Measurements from ENCODE around the gene POLE. TPM values are rescaled to one million over a fixed set of nuclear protein-coding genes. Genes with fewer than 3 reads are reported as not detected.

The POLE gene
- total RNA-seq, 1 donor from 2014 or later: 10.5 TPM

GRCh38 chr12:132720606-132721345, 33.6 kb upstream of the POLE start:
- Histone ChIP-seq H3K4me3 (ENCODE audit: low read depth, low read length) (no peak overlapping the region), H3K27me3 (ENCODE audit: control insufficient read depth, insufficient read depth, low read length) (no peaks in the 10 kb centered on the region), H3K36me3 (ENCODE audit: control insufficient read depth, insufficient read depth, low read length) (peaks cover 35% of the 10 kb centered on the region)
- TF ChIP-seq CTCF (IDR thresholded peaks at IDR 0.05; ENCODE audit: insufficient read depth, low read length, severe bottlenecking): no peak
- no peak for DNase-seq (ENCODE audit: low read depth)
- no peak for FAIRE-seq

GRCh38 chr12:132719954-132720324, 32.8 kb upstream of the POLE start:
- Histone ChIP-seq H3K36me3 (ENCODE audit: control insufficient read depth, insufficient read depth, low read length) (peaks cover 32% of the 10 kb centered on the region), H3K4me3 (ENCODE audit: low read depth, low read length) (no peak overlapping the region), H3K27me3 (ENCODE audit: control insufficient read depth, insufficient read depth, low read length) (no peaks in the 10 kb centered on the region)
- TF ChIP-seq CTCF (IDR thresholded peaks at IDR 0.05; ENCODE audit: insufficient read depth, low read length, severe bottlenecking): no peak
- FAIRE-seq: no peak
- DNase-seq (ENCODE audit: low read depth): no peak

GRCh38 chr12:132719141-132719953, 32.2 kb upstream of the POLE start:
- H3K36me3 ChIP-seq (ENCODE audit: control insufficient read depth, insufficient read depth, low read length): peaks cover 27% of the 10 kb centered on the region
- peak; percentile 83 for FAIRE-seq
- H3K27me3 ChIP-seq (ENCODE audit: control insufficient read depth, insufficient read depth, low read length): no peaks in the 10 kb centered on the region
- TF ChIP-seq CTCF (IDR thresholded peaks at IDR 0.05; ENCODE audit: insufficient read depth, low read length, severe bottlenecking): no peak
- H3K4me3 ChIP-seq (ENCODE audit: low read depth, low read length): no peak overlapping the region
- DNase-seq (ENCODE audit: low read depth): peak; percentile 36

- no peak for FAIRE-seq
- no peaks in the 10 kb centered on the region for H3K27me3 ChIP-seq (ENCODE audit: control insufficient read depth, insufficient read depth, low read length)
- no peak overlapping the region for H3K4me3 ChIP-seq (ENCODE audit: low read depth, low read length)
- TF ChIP-seq CTCF (IDR thresholded peaks at IDR 0.05; ENCODE audit: insufficient read depth, low read length, severe bottlenecking): no peak
- peaks cover 24% of the 10 kb centered on the region for H3K36me3 ChIP-seq (ENCODE audit: control insufficient read depth, insufficient read depth, low read length)
- no peak for DNase-seq (ENCODE audit: low read depth)
Observed at GRCh38 chr12:132718644-132719043, 31.5 kb upstream of the POLE start.

GRCh38 chr12:132717531-132718387, 30.6 kb upstream of the POLE start:
- TF ChIP-seq CTCF (IDR thresholded peaks at IDR 0.05; ENCODE audit: insufficient read depth, low read length, severe bottlenecking): no peak
- Histone ChIP-seq H3K4me3 (ENCODE audit: low read depth, low read length) (no peak overlapping the region), H3K27me3 (ENCODE audit: control insufficient read depth, insufficient read depth, low read length) (no peaks in the 10 kb centered on the region), H3K36me3 (ENCODE audit: control insufficient read depth, insufficient read depth, low read length) (peaks cover 17% of the 10 kb centered on the region)
- FAIRE-seq: no peak
- DNase-seq (ENCODE audit: low read depth): no peak

Data from bronchial epithelial cell (primary cell).